OCI-LY3 (cell line): ENCODE results near the gene MED12L.

Experiments
- CTCF ChIP-seq: fragments of 200-600, 300-600 bp; sonication (generic); IDR thresholded peaks from 2 replicates; pipeline ENCODE4 v1.5.1; 2014; ENCODE audit warnings: antibody characterized with exemption, low read length, low read depth
- EZH2phosphoT487 ChIP-seq: fragments of 200-600 bp; shearing (Covaris generic); IDR thresholded peaks from 2 replicates; pipeline ENCODE4 v1.6.1; 2018; ENCODE audit warnings: antibody characterized with exemption, mixed run types, low read depth

GRCh38 chr3:151227266-151227806 is 141.9 kb downstream of the MED12L start:
- TF ChIP-seq CTCF (no peak), EZH2phosphoT487 (no peak)
